Neural progenitor cell (in vitro differentiated cells): ENCODE measurements around the gene DGUOK. TPM values are rescaled to one million over a fixed set of nuclear protein-coding genes. Genes with fewer than 3 reads are reported as not detected.

Experiments used
- DNase-seq: peaks from one replicate; pipeline ENCODE4 v3.0.0-alpha.2; 2016; ENCODE audit warnings: low spot score
- H2AFZ ChIP-seq: fragments of 200-600 bp; sonication (generic); replicated peaks from 2 replicates; pipeline ENCODE4 v1.6.1; 2016; ENCODE audit warnings: antibody characterized with exemption
- H3F3A ChIP-seq: fragments of 200-600 bp; sonication (generic); 2 replicates; pipeline ENCODE4 v1.6.1; 2016; ENCODE audit warnings: antibody characterized with exemption, low read depth
- H3K27ac ChIP-seq: fragments of 200-600 bp; sonication (generic); 2 replicates; pipeline ENCODE4 v1.5.1; 2016; ENCODE audit warnings: mild to moderate bottlenecking
- H3K27me3 ChIP-seq: fragments of 200-600 bp; sonication (generic); 2 replicates; pipeline ENCODE4 v1.6.1; 2016; ENCODE audit warnings: mild to moderate bottlenecking, moderate library complexity
- H3K36me3 ChIP-seq: fragments of 200-600 bp; sonication (generic); 2 replicates; pipeline ENCODE4 v1.5.1; 2016
- H3K4me1 ChIP-seq: fragments of 200-600 bp; sonication (generic); 2 replicates; pipeline ENCODE4 v1.6.1; 2016; ENCODE audit warnings: mixed run types
- H3K4me2 ChIP-seq: fragments of 200-600 bp; sonication (generic); 2 replicates; pipeline ENCODE4 v1.6.1; 2016
- H3K4me3 ChIP-seq: fragments of 200-600 bp; sonication (generic); 2 replicates; pipeline ENCODE4 v1.5.1; 2016
- H3K79me2 ChIP-seq: fragments of 200-600 bp; sonication (generic); 2 replicates; pipeline ENCODE4 v1.6.1; 2016; ENCODE audit warnings: low read depth
- H3K9ac ChIP-seq: fragments of 200-600 bp; sonication (generic); 2 replicates; pipeline ENCODE4 v1.6.1; 2016
- H3K9me3 ChIP-seq: fragments of 200-600 bp; sonication (generic); 2 replicates; pipeline ENCODE4 v1.5.1; 2016; ENCODE audit warnings: low read depth
- H4K20me1 ChIP-seq: fragments of 200-600 bp; sonication (generic); 2 replicates; pipeline ENCODE4 v1.6.1; 2016; ENCODE audit warnings: low read depth
- H3K27ac Mint-ChIP-seq: 3 replicates; pipeline ENCODE4 v1.8.0; 2021; ENCODE audit warnings: mixed read lengths
- H3K27me3 Mint-ChIP-seq: 2 replicates; pipeline ENCODE4 v1.8.0; 2022; ENCODE audit warnings: low read depth, mild to moderate bottlenecking, inconsistent platforms, moderate library complexity, mixed read lengths; ENCODE audit not compliant: insufficient read depth
- H3K36me3 Mint-ChIP-seq: 3 replicates; pipeline ENCODE4 v1.8.0; 2021; ENCODE audit warnings: mixed read lengths
- H3K4me1 Mint-ChIP-seq: 3 replicates; pipeline ENCODE4 v1.8.0; 2021; ENCODE audit warnings: mixed read lengths
- H3K4me3 Mint-ChIP-seq: 3 replicates; pipeline ENCODE4 v1.8.0; 2021; ENCODE audit warnings: mild to moderate bottlenecking, moderate library complexity, mixed read lengths
- H3K9me3 Mint-ChIP-seq: 3 replicates; pipeline ENCODE4 v1.8.0; 2020; ENCODE audit warnings: mixed read lengths
- EZH2 ChIP-seq: fragments of 200-600 bp; sonication (generic); IDR thresholded peaks from 2 replicates; pipeline ENCODE4 v1.6.1; 2017; ENCODE audit warnings: antibody characterized with exemption, mild to moderate bottlenecking, moderate library complexity
- EZH2phosphoT487 ChIP-seq: fragments of 200-600 bp; sonication (generic); IDR thresholded peaks from 2 replicates; pipeline ENCODE4 v1.6.1; 2017; ENCODE audit warnings: antibody characterized with exemption
- total RNA-seq: library from RNA; depleted of rRNA; stranded (reverse); fragments of >200 nt; gene quantifications from 2 replicates; pipeline ENCODE4 v1.2.3, GENCODE V29; 2015; ENCODE audit warnings: low replicate concordance
- TF ChIP-seq, protein P1 (sequence below): fragments of 200-600 bp; sonication (generic); IDR thresholded peaks from 2 replicates; pipeline ENCODE4 v1.5.1; 2017; ENCODE audit warnings: antibody characterized with exemption, mild to moderate bottlenecking

Gene DGUOK
- total RNA-seq, 1 donor from 2014 or later, result 79.0 TPM

DNA sequence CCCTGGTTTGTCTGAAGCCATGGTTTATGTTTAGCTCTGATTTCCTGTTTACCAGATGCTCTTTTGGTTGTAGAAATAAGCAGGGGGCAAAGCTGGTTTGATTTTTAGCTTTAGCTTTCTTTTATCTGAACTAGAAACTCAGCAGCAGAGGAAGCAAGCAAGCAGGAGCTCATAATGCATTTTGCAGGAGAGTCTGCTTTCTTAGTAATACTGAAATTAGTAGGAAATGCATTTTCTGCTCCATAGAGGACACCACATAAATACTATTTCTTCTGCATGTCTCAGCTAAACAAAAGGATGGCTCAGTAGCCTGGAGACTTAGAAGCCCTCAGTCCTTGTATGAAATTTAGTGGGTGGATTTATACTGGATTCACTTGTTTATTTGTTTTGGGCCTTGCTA, 23.1 kb downstream of the DGUOK start:
- H3K4me3 Mint-ChIP-seq, result no peak overlapping the region
- no peak overlapping the region for H3K27ac Mint-ChIP-seq
- peaks cover 40% of the 10 kb centered on the region for H4K20me1 ChIP-seq
- no peaks in the 10 kb centered on the region for H3K27me3 Mint-ChIP-seq
- TF ChIP-seq EZH2phosphoT487 (no peak), EZH2 (no peak)
- TF ChIP-seq, protein P1, sequence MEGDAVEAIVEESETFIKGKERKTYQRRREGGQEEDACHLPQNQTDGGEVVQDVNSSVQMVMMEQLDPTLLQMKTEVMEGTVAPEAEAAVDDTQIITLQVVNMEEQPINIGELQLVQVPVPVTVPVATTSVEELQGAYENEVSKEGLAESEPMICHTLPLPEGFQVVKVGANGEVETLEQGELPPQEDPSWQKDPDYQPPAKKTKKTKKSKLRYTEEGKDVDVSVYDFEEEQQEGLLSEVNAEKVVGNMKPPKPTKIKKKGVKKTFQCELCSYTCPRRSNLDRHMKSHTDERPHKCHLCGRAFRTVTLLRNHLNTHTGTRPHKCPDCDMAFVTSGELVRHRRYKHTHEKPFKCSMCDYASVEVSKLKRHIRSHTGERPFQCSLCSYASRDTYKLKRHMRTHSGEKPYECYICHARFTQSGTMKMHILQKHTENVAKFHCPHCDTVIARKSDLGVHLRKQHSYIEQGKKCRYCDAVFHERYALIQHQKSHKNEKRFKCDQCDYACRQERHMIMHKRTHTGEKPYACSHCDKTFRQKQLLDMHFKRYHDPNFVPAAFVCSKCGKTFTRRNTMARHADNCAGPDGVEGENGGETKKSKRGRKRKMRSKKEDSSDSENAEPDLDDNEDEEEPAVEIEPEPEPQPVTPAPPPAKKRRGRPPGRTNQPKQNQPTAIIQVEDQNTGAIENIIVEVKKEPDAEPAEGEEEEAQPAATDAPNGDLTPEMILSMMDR, result no peak
- no peaks in the 10 kb centered on the region for H3K27me3 ChIP-seq
- peaks cover 50% of the 10 kb centered on the region for H3K36me3 Mint-ChIP-seq
- H3K9ac ChIP-seq, result no peak overlapping the region
- H3K4me1 Mint-ChIP-seq, result no peaks in the 10 kb centered on the region
- H3F3A ChIP-seq, result no peaks in the 10 kb centered on the region
- peaks cover 15% of the 10 kb centered on the region for H3K79me2 ChIP-seq
- H3K9me3 Mint-ChIP-seq, result no peaks in the 10 kb centered on the region
- H3K9me3 ChIP-seq, result no peaks in the 10 kb centered on the region
- H3K4me1 ChIP-seq, result no peaks in the 10 kb centered on the region
- H3K4me2 ChIP-seq, result no peak overlapping the region
- no peak overlapping the region for H2AFZ ChIP-seq
- no peak for DNase-seq
- H3K27ac ChIP-seq, result no peak overlapping the region
- peaks cover 3% of the 10 kb centered on the region for H3K36me3 ChIP-seq
- no peak overlapping the region for H3K4me3 ChIP-seq

DNA sequence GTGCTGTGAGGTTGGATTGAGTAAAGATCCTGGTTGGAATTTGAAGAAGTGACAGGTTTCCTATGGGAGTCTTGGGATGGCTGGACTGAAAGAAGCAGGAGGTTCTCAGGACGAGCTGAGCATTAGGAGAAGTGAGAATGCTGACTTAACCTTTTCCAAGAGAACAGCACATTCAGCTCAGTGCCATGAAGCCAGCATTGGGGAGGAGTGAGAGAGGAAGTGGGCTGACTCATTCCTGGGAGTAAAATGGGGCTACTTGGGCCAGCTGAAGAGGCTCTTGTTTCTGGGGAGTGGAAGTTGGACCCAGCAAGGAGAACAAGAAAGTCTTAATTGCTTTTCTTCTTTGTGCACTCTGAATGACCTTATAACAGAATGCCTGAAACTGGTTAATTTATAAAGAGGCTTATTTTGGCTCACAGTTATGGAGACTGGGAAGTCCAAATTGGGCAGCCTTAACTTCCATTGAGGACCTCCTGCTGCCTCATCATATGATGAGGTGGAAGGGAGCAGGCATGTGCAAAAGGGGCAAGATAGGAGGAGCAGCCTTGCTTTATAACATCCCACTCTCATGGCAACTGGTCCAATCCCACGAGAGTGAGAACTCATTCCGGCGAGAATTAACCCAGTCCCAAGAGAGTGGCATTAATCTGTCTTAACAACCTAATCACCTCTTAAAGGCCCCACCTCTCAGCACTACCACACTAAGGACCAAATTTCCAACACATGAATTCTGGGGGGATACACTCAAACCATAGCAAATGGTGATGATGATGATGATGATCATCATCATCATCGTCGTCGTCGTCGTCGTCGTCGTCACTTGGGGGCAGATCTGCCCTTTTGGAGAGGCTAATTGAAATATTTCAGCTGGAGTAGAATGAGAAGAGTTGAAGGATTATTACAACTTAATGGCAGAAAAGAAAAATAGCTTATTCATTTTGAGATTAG, 26.1 kb downstream of the DGUOK start:
- Histone ChIP-seq H2AFZ (no peak overlapping the region), H3K27me3 (no peaks in the 10 kb centered on the region), H3K79me2 (no peaks in the 10 kb centered on the region), H3F3A (no peaks in the 10 kb centered on the region), H3K9me3 (no peaks in the 10 kb centered on the region), H3K36me3 (peaks cover 3% of the 10 kb centered on the region), H3K9ac (no peak overlapping the region), H3K4me1 (no peaks in the 10 kb centered on the region), H3K4me2 (no peak overlapping the region), H3K27ac (no peak overlapping the region), H4K20me1 (peaks cover 24% of the 10 kb centered on the region), H3K4me3 (no peak overlapping the region)
- Mint-ChIP-seq H3K4me3 (no peak overlapping the region), H3K4me1 (no peaks in the 10 kb centered on the region), H3K9me3 (no peaks in the 10 kb centered on the region), H3K36me3 (peaks cover 53% of the 10 kb centered on the region), H3K27ac (no peak overlapping the region), H3K27me3 (no peaks in the 10 kb centered on the region)
- no peak for TF ChIP-seq EZH2
- TF ChIP-seq EZH2phosphoT487, result no peak
- TF ChIP-seq, protein P1, result no peak
- DNase-seq, result no peak

DNA sequence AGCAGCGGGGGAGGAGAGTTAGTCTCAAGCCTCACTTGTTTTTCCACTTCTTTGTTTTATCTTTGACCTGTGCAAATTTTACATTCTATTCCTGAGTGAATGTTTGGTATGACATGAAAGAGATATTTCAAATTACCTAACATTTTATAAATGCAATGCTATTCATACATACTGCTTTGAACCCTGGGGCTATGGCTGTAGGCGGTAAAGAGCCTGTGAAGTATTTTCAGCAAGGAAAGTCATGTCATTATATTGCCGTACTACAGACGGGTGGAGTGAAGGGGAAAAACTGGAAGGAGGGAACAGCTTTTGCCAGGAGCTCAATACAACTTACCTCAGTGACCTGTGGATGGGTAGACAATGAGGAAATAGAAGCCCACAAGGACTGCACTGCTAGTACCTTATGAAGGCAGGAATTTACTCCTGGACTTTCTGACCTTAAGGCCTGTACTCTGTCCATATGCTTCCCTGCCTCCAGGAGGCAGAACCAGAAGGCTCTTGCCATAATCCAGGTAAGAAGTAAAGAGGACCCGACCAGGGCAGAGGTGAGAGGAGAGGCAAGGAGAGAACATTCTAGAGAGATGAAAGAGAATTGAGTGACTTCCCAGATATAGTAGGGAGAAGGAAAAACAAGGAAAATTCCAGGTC, 29.7 kb downstream of the DGUOK start:
- H3K4me3 ChIP-seq, result no peak overlapping the region
- no peak for DNase-seq
- H3K4me1 ChIP-seq, result no peaks in the 10 kb centered on the region
- no peak overlapping the region for H2AFZ ChIP-seq
- no peak overlapping the region for H3K27ac Mint-ChIP-seq
- peaks cover 22% of the 10 kb centered on the region for H4K20me1 ChIP-seq
- no peaks in the 10 kb centered on the region for H3K27me3 Mint-ChIP-seq
- TF ChIP-seq EZH2phosphoT487 (no peak), EZH2 (no peak)
- TF ChIP-seq, protein P1, result no peak
- no peaks in the 10 kb centered on the region for H3K9me3 Mint-ChIP-seq
- H3K36me3 Mint-ChIP-seq, result peaks cover 50% of the 10 kb centered on the region
- no peaks in the 10 kb centered on the region for H3K9me3 ChIP-seq
- H3K27me3 ChIP-seq, result no peaks in the 10 kb centered on the region
- no peaks in the 10 kb centered on the region for H3K79me2 ChIP-seq
- H3K27ac ChIP-seq, result no peak overlapping the region
- no peaks in the 10 kb centered on the region for H3K4me1 Mint-ChIP-seq
- H3K9ac ChIP-seq, result no peak overlapping the region
- H3K4me3 Mint-ChIP-seq, result no peak overlapping the region
- H3K4me2 ChIP-seq, result no peak overlapping the region
- H3K36me3 ChIP-seq, result no peaks in the 10 kb centered on the region
- no peaks in the 10 kb centered on the region for H3F3A ChIP-seq
